PFSK-1 (cell line): ENCODE data around the gene NKX2-4.

Experiments used
- FOXP2 ChIP-seq: optimal IDR thresholded peaks from 2 replicates; pipeline ENCODE3; 2011; ENCODE audit warnings: borderline replicate concordance, control low read depth, inconsistent platforms; ENCODE audit not compliant: insufficient read depth; ENCODE audit errors: extremely low read length, extremely low read depth
- POLR2AphosphoS5 ChIP-seq: IDR thresholded peaks from 2 replicates; pipeline ENCODE4 v1.6.1; 2012; ENCODE audit warnings: low read depth, mild to moderate bottlenecking, control low read depth, low read length, moderate library complexity
- REST ChIP-seq, 2 experiments: IDR thresholded peaks; 2 replicates each; pipeline versions ENCODE4 v1.6.1 to v1.8.0; 2011 to 2012; ENCODE audit warnings: low read depth in 2 of 2, low read length in 2 of 2, control low read depth in 1 of 2, inconsistent platforms in 1 of 2, mild to moderate bottlenecking in 1 of 2, moderate library complexity in 1 of 2; ENCODE audit not compliant: insufficient read depth in 1 of 2
- SIN3A ChIP-seq: IDR thresholded peaks from 2 replicates; pipeline ENCODE4 v1.6.1; 2012; ENCODE audit warnings: mild to moderate bottlenecking, low read length, moderate library complexity, borderline replicate concordance; ENCODE audit not compliant: insufficient read depth
- TAF1 ChIP-seq: IDR thresholded peaks from 2 replicates; pipeline ENCODE4 v1.6.1; 2012; ENCODE audit warnings: low read length, control low read depth, borderline replicate concordance; ENCODE audit not compliant: insufficient read depth

GRCh38 chr20:21391185-21391971 lies 5.9 kb downstream of the NKX2-4 start:
- no peak for TF ChIP-seq TAF1
- no peak for TF ChIP-seq POLR2AphosphoS5
- TF ChIP-seq REST (IDR thresholded peaks at IDR 0.05; ENCODE audit: insufficient read depth in 1 of 2, low read depth in 2 of 2, low read length in 2 of 2): no peak
- no peak for TF ChIP-seq FOXP2
- TF ChIP-seq SIN3A: no peak
